Ishikawa (cell line): ENCODE measurements around the gene FKBP7.

ENCODE experiments used
- FOXM1 ChIP-seq: IDR thresholded peaks from 2 replicates; pipeline ENCODE4 v1.6.1; 2012; ENCODE audit warnings: low read depth, borderline replicate concordance
- REST ChIP-seq: IDR thresholded peaks from 2 replicates; pipeline ENCODE4 v1.6.1; 2012; ENCODE audit warnings: low read depth, mild to moderate bottlenecking
- TAF1 ChIP-seq: IDR thresholded peaks from 2 replicates; pipeline ENCODE4 v1.6.1; 2012; ENCODE audit warnings: low read depth, mild to moderate bottlenecking
- YY1 ChIP-seq: IDR thresholded peaks from 2 replicates; pipeline ENCODE4 v1.6.1; 2012; ENCODE audit warnings: low read depth

GRCh38 chr2:178499640-178500039 is 21.2 kb upstream of the FKBP7 start:
- TF ChIP-seq FOXM1 (no peak), REST (no peak), TAF1 (no peak), YY1 (no peak)
